Measurements from ENCODE around the gene ITIH5.

ITIH5 gene

DNA sequence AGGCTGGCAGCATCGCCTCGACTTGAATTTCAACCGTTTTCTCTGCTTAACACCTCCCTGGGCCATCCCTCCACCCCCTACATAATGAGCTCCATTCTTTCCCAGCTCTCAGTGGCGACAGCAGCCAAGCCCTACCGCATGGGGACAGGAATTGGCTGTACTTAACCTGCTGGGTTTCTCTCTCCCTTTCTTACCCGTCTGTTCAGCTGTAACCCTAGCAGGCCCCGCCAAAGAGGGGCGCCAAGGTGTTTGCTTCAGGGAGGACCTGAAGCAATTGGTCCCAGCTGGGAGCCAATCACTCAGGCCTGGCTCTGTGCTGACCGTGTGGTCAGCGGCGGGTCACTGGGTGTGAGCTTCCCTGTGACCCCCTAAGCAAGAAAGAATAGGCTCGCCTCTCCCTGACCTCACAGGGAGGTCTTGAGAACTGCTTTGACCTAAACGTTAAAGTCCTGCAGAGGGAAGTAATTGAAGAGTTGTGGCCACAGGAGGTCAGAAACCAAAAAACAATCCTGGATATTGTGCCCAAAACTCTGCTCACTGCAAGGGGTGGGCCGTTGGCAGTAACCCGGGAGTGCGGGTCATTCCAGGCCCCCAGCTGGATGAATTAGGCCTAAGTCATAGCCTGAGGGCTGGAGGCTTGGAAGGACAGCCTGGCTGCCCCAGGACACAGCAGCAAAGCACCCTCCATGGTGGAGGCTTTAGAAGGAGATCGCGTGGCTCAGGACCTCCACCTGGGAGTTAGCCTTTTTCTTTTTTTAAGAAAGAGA lies 114.6 kb downstream of the ITIH5 start:
- Histone ChIP-seq H3K27ac (ENCODE audit: insufficient read depth in 1 of 2, low read depth in 1 of 2, low read length in 2 of 2, poor library complexity in 1 of 2, severe bottlenecking in 2 of 2) (no peak overlapping the region), H3K4me1 (ENCODE audit: control extremely low read depth in 1 of 4, control insufficient read depth in 4 of 4, insufficient read depth in 4 of 4, low read length in 3 of 4) (no peaks in the 10 kb centered on the region), H3K9me3 (ENCODE audit: control extremely low read depth in 1 of 5, control insufficient read depth in 4 of 5, insufficient read depth in 2 of 5, low read depth in 1 of 5, low read length in 4 of 5) (no peaks in the 10 kb centered on the region), H3K27me3 (replicated peaks in 2 of 5; ENCODE audit: control insufficient read depth in 4 of 5, insufficient read depth in 5 of 5, low read length in 4 of 5) (peaks cover 0 to under 1% (median 0%) of the 10 kb centered on the region in 5 experiments), H3K36me3 (ENCODE audit: control insufficient read depth in 4 of 4, insufficient read depth in 4 of 4, low read length in 3 of 4) (no peaks in the 10 kb centered on the region), H3K4me3 (ENCODE audit: control insufficient read depth in 1 of 7, extremely low read depth in 1 of 7, insufficient read depth in 4 of 7, low read depth in 2 of 7, low read length in 6 of 7) (no peak overlapping the region)
- DNase-seq = no peak
- POLR2A ChIA-PET = no interaction called here
- 95% methylated on average over 17 of the region's 18 CpGs for WGBS (ENCODE audit: insufficient coverage)
- CTCF ChIA-PET = no interaction called here

DNA sequence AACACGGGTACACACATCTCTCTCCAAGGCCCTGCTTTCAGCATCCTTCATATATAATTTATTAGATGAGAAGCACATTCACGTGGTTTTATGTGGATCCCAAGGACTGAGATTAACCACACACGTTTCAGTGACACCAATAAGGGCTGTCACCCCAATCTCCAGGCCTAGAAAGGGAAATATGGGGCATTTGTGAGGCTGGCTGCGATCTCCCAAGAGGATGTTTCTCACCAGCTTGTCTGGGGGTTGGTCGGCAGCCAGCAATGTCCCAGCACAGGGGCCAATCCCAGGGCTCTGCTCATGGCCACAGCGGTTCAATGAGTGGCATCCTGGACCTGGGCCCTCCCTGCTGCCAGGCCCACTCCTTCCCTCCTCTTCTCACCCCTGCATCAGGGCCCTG lies 115.5 kb downstream of the ITIH5 start:
- no peaks in the 10 kb centered on the region for H3K27me3 ChIP-seq (replicated peaks in 2 of 5; ENCODE audit: control insufficient read depth in 4 of 5, insufficient read depth in 5 of 5, low read length in 4 of 5)
- CTCF ChIA-PET = no interaction called here
- no peak overlapping the region for H3K27ac ChIP-seq (ENCODE audit: insufficient read depth in 1 of 2, low read depth in 1 of 2, low read length in 2 of 2, poor library complexity in 1 of 2, severe bottlenecking in 2 of 2)
- no peak overlapping the region for H3K4me3 ChIP-seq (ENCODE audit: control insufficient read depth in 1 of 7, extremely low read depth in 1 of 7, insufficient read depth in 4 of 7, low read depth in 2 of 7, low read length in 6 of 7)
- 93% methylated on average over 3 of the region's 6 CpGs for WGBS (ENCODE audit: insufficient coverage)
- no peaks in the 10 kb centered on the region for H3K4me1 ChIP-seq (ENCODE audit: control extremely low read depth in 1 of 4, control insufficient read depth in 4 of 4, insufficient read depth in 4 of 4, low read length in 3 of 4)
- H3K9me3 ChIP-seq (ENCODE audit: control extremely low read depth in 1 of 5, control insufficient read depth in 4 of 5, insufficient read depth in 2 of 5, low read depth in 1 of 5, low read length in 4 of 5) = no peaks in the 10 kb centered on the region
- no peaks in the 10 kb centered on the region for H3K36me3 ChIP-seq (ENCODE audit: control insufficient read depth in 4 of 4, insufficient read depth in 4 of 4, low read length in 3 of 4)
- POLR2A ChIA-PET = no interaction called here
- no peak for DNase-seq

GRCh38 chr10:7550013-7550412 lies 116.8 kb downstream of the ITIH5 start:
- ChIA-PET POLR2A (no interaction called here), CTCF (no interaction called here)
- H3K4me1 ChIP-seq (ENCODE audit: control extremely low read depth in 1 of 4, control insufficient read depth in 4 of 4, insufficient read depth in 4 of 4, low read length in 3 of 4) = no peaks in the 10 kb centered on the region
- no peak overlapping the region for H3K27ac ChIP-seq (ENCODE audit: insufficient read depth in 1 of 2, low read depth in 1 of 2, low read length in 2 of 2, poor library complexity in 1 of 2, severe bottlenecking in 2 of 2)
- no peak overlapping the region for H3K4me3 ChIP-seq (ENCODE audit: control insufficient read depth in 1 of 7, extremely low read depth in 1 of 7, insufficient read depth in 4 of 7, low read depth in 2 of 7, low read length in 6 of 7)
- no peaks in the 10 kb centered on the region for H3K9me3 ChIP-seq (ENCODE audit: control extremely low read depth in 1 of 5, control insufficient read depth in 4 of 5, insufficient read depth in 2 of 5, low read depth in 1 of 5, low read length in 4 of 5)
- no peak for DNase-seq
- WGBS (ENCODE audit: insufficient coverage) = no CpG with 5 or more reads among the region's 1 CpG
- no peaks in the 10 kb centered on the region for H3K27me3 ChIP-seq (replicated peaks in 2 of 5; ENCODE audit: control insufficient read depth in 4 of 5, insufficient read depth in 5 of 5, low read length in 4 of 5)
- no peaks in the 10 kb centered on the region for H3K36me3 ChIP-seq (ENCODE audit: control insufficient read depth in 4 of 4, insufficient read depth in 4 of 4, low read length in 3 of 4)

- CTCF ChIA-PET = no interaction called here
- H3K9me3 ChIP-seq (ENCODE audit: control extremely low read depth in 1 of 5, control insufficient read depth in 4 of 5, insufficient read depth in 2 of 5, low read depth in 1 of 5, low read length in 4 of 5) = no peaks in the 10 kb centered on the region
- no peak overlapping the region for H3K4me3 ChIP-seq (ENCODE audit: control insufficient read depth in 1 of 7, extremely low read depth in 1 of 7, insufficient read depth in 4 of 7, low read depth in 2 of 7, low read length in 6 of 7)
- no peak for DNase-seq
- POLR2A ChIA-PET = no interaction called here
- H3K27ac ChIP-seq (ENCODE audit: insufficient read depth in 1 of 2, low read depth in 1 of 2, low read length in 2 of 2, poor library complexity in 1 of 2, severe bottlenecking in 2 of 2) = no peak overlapping the region
- 73% methylated on average over 6 of the region's 6 CpGs for WGBS (ENCODE audit: insufficient coverage)
- H3K27me3 ChIP-seq (replicated peaks in 2 of 5; ENCODE audit: control insufficient read depth in 4 of 5, insufficient read depth in 5 of 5, low read length in 4 of 5) = no peaks in the 10 kb centered on the region
- H3K36me3 ChIP-seq (ENCODE audit: control insufficient read depth in 4 of 4, insufficient read depth in 4 of 4, low read length in 3 of 4) = no peaks in the 10 kb centered on the region
- H3K4me1 ChIP-seq (ENCODE audit: control extremely low read depth in 1 of 4, control insufficient read depth in 4 of 4, insufficient read depth in 4 of 4, low read length in 3 of 4) = no peaks in the 10 kb centered on the region
Measured at GRCh38 chr10:7547829-7548228, 118.9 kb downstream of the ITIH5 start.

- POLR2A ChIA-PET = no interaction called here
- no peaks in the 10 kb centered on the region for H3K4me1 ChIP-seq (ENCODE audit: control extremely low read depth in 1 of 4, control insufficient read depth in 4 of 4, insufficient read depth in 4 of 4, low read length in 3 of 4)
- 97% methylated on average over 3 of the region's 7 CpGs for WGBS (ENCODE audit: insufficient coverage)
- CTCF ChIA-PET = interaction anchor here (0.7 to 1.1 kb wide), 2 partner anchors 42 to 140 kb away, joined by 3 read pairs; no protein-coding TSS in a partner anchor
- no peak for DNase-seq
- H3K9me3 ChIP-seq (ENCODE audit: control extremely low read depth in 1 of 5, control insufficient read depth in 4 of 5, insufficient read depth in 2 of 5, low read depth in 1 of 5, low read length in 4 of 5) = no peaks in the 10 kb centered on the region
- H3K36me3 ChIP-seq (ENCODE audit: control insufficient read depth in 4 of 4, insufficient read depth in 4 of 4, low read length in 3 of 4) = no peaks in the 10 kb centered on the region
- H3K27me3 ChIP-seq (replicated peaks in 2 of 5; ENCODE audit: control insufficient read depth in 4 of 5, insufficient read depth in 5 of 5, low read length in 4 of 5) = no peaks in the 10 kb centered on the region
- H3K4me3 ChIP-seq (ENCODE audit: control insufficient read depth in 1 of 7, extremely low read depth in 1 of 7, insufficient read depth in 4 of 7, low read depth in 2 of 7, low read length in 6 of 7) = no peak overlapping the region
- H3K27ac ChIP-seq (ENCODE audit: insufficient read depth in 1 of 2, low read depth in 1 of 2, low read length in 2 of 2, poor library complexity in 1 of 2, severe bottlenecking in 2 of 2) = no peak overlapping the region
Measured at GRCh38 chr10:7547206-7547605, 119.6 kb downstream of the ITIH5 start.

- H3K36me3 ChIP-seq (ENCODE audit: control insufficient read depth in 4 of 4, insufficient read depth in 4 of 4, low read length in 3 of 4) = no peaks in the 10 kb centered on the region
- no peak overlapping the region for H3K4me3 ChIP-seq (ENCODE audit: control insufficient read depth in 1 of 7, extremely low read depth in 1 of 7, insufficient read depth in 4 of 7, low read depth in 2 of 7, low read length in 6 of 7)
- WGBS (ENCODE audit: insufficient coverage) = 95% methylated on average over 6 of the region's 10 CpGs
- H3K27me3 ChIP-seq (replicated peaks in 2 of 5; ENCODE audit: control insufficient read depth in 4 of 5, insufficient read depth in 5 of 5, low read length in 4 of 5) = no peaks in the 10 kb centered on the region
- H3K4me1 ChIP-seq (ENCODE audit: control extremely low read depth in 1 of 4, control insufficient read depth in 4 of 4, insufficient read depth in 4 of 4, low read length in 3 of 4) = no peaks in the 10 kb centered on the region
- POLR2A ChIA-PET = no interaction called here
- CTCF ChIA-PET = interaction anchor here (0.7 to 1.1 kb wide), 2 partner anchors 43 to 141 kb away, joined by 3 read pairs; no protein-coding TSS in a partner anchor
- H3K27ac ChIP-seq (ENCODE audit: insufficient read depth in 1 of 2, low read depth in 1 of 2, low read length in 2 of 2, poor library complexity in 1 of 2, severe bottlenecking in 2 of 2) = no peak overlapping the region
- no peak for DNase-seq
- no peaks in the 10 kb centered on the region for H3K9me3 ChIP-seq (ENCODE audit: control extremely low read depth in 1 of 5, control insufficient read depth in 4 of 5, insufficient read depth in 2 of 5, low read depth in 1 of 5, low read length in 4 of 5)
Measured at GRCh38 chr10:7546385-7546967, 120.3 kb downstream of the ITIH5 start.

GRCh38 chr10:7545792-7546191 lies 121.0 kb downstream of the ITIH5 start:
- Histone ChIP-seq H3K4me1 (ENCODE audit: control extremely low read depth in 1 of 4, control insufficient read depth in 4 of 4, insufficient read depth in 4 of 4, low read length in 3 of 4) (no peaks in the 10 kb centered on the region), H3K36me3 (ENCODE audit: control insufficient read depth in 4 of 4, insufficient read depth in 4 of 4, low read length in 3 of 4) (no peaks in the 10 kb centered on the region), H3K27ac (ENCODE audit: insufficient read depth in 1 of 2, low read depth in 1 of 2, low read length in 2 of 2, poor library complexity in 1 of 2, severe bottlenecking in 2 of 2) (no peak overlapping the region), H3K4me3 (ENCODE audit: control insufficient read depth in 1 of 7, extremely low read depth in 1 of 7, insufficient read depth in 4 of 7, low read depth in 2 of 7, low read length in 6 of 7) (no peak overlapping the region), H3K9me3 (ENCODE audit: control extremely low read depth in 1 of 5, control insufficient read depth in 4 of 5, insufficient read depth in 2 of 5, low read depth in 1 of 5, low read length in 4 of 5) (no peaks in the 10 kb centered on the region), H3K27me3 (replicated peaks in 2 of 5; ENCODE audit: control insufficient read depth in 4 of 5, insufficient read depth in 5 of 5, low read length in 4 of 5) (no peaks in the 10 kb centered on the region)
- no peak for DNase-seq
- WGBS (ENCODE audit: insufficient coverage) = 62% methylated on average over 3 of the region's 4 CpGs
- CTCF ChIA-PET = no interaction called here
- POLR2A ChIA-PET = no interaction called here
